Stimulated activated CD4-positive, alpha-beta T cell treated with anti-CD3 and anti-CD28 coated beads, Interleukin-15, amount 100 ng/mL, for 24 hours (primary cell): ENCODE measurements around the gene RASA4B.
"Not testable (repeated sequence)": the region's sequence is repeated elsewhere in the genome, so short reads cannot be mapped to it uniquely, and the experiment has no call there.

ENCODE experiments used
- DNase-seq: peaks from one replicate; pipeline ENCODE4 v3.0.0-alpha.2; 2020

Gene RASA4B

GRCh38 chr7:102517550-102518147 lies at the start of gene RASA4B:
Gene RASA4B (minus strand): TSS chr7:102517777. CDS start chr7:102517710, 67 bp downstream.
- peak; percentile 7 for DNase-seq

- not testable (repeated sequence) for DNase-seq
Measured at GRCh38 chr7:102550808-102551422, 33.3 kb upstream of the RASA4B start, which contains the start of gene SPDYE2. Gene SPDYE2 (plus strand): TSS chr7:102551226. CDS start chr7:102553256, 2,030 bp downstream.

- peak; percentile 5 for DNase-seq
Measured at GRCh38 chr7:102546353-102546752, 28.8 kb upstream of the RASA4B start.

- not testable (repeated sequence) for DNase-seq
Measured at GRCh38 chr7:102545288-102545687, 27.7 kb upstream of the RASA4B start.

GRCh38 chr7:102544372-102544771 lies 26.8 kb upstream of the RASA4B start:
- DNase-seq, result not testable (repeated sequence)

- DNase-seq, result not testable (repeated sequence)
Measured at GRCh38 chr7:102543596-102543995, 26.0 kb upstream of the RASA4B start, which contains the start of gene UPK3BL2. Gene UPK3BL2 (minus strand): TSS chr7:102543696. CDS start chr7:102543636, 60 bp downstream.

GRCh38 chr7:102542771-102543170 lies 25.2 kb upstream of the RASA4B start:
- DNase-seq, result not testable (repeated sequence)

GRCh38 chr7:102542083-102542482 lies 24.5 kb upstream of the RASA4B start:
- DNase-seq, result not testable (repeated sequence)

- DNase-seq, result not testable (repeated sequence)
Measured at GRCh38 chr7:102540604-102541003, 23.0 kb upstream of the RASA4B start.

- DNase-seq, result not testable (repeated sequence)
Measured at GRCh38 chr7:102535062-102535615, 17.6 kb upstream of the RASA4B start.

GRCh38 chr7:102532127-102532526 lies 14.6 kb upstream of the RASA4B start:
- DNase-seq, result not testable (repeated sequence)

GRCh38 chr7:102531583-102531982 lies 14.0 kb upstream of the RASA4B start:
- not testable (repeated sequence) for DNase-seq

- not testable (repeated sequence) for DNase-seq
Measured at GRCh38 chr7:102527822-102528793, 10.5 kb upstream of the RASA4B start.

GRCh38 chr7:102527182-102527581 lies 9.6 kb upstream of the RASA4B start:
- DNase-seq, result not testable (repeated sequence)

- not testable (repeated sequence) for DNase-seq
Measured at GRCh38 chr7:102524803-102525202, 7.2 kb upstream of the RASA4B start.

- not testable (repeated sequence) for DNase-seq
Measured at GRCh38 chr7:102520797-102521196, 3.2 kb upstream of the RASA4B start.

GRCh38 chr7:102516951-102517350 lies 626 bp downstream of the RASA4B start:
- DNase-seq, result not testable (repeated sequence)

GRCh38 chr7:102515889-102516288 lies 1.7 kb downstream of the RASA4B start:
- DNase-seq, result not testable (repeated sequence)

GRCh38 chr7:102514881-102515721 lies 2.5 kb downstream of the RASA4B start:
- not testable (repeated sequence) for DNase-seq

- peak; percentile 1 for DNase-seq
Measured at GRCh38 chr7:102512642-102513221, 4.8 kb downstream of the RASA4B start.

- not testable (repeated sequence) for DNase-seq
Measured at GRCh38 chr7:102511860-102512522, 5.6 kb downstream of the RASA4B start.
